H9 (cell line): ENCODE measurements around the gene DLGAP4. TPM values are rescaled to one million over a fixed set of nuclear protein-coding genes. Genes with fewer than 3 reads are reported as not detected.

Experiments used
- DNase-seq: peaks from one replicate; pipeline ENCODE4 v3.0.0-alpha.2; 2017
- H2AFZ ChIP-seq: one replicate; pipeline ENCODE4 v1.6.1; 2013; ENCODE audit warnings: mild to moderate bottlenecking, low read length, control low read depth, moderate library complexity
- H2AK5ac ChIP-seq: 2 replicates; pipeline ENCODE4 v1.6.1; 2013; ENCODE audit warnings: low read length, control low read depth, mixed read lengths; ENCODE audit not compliant: insufficient read length
- H2BK120ac ChIP-seq: one replicate; pipeline ENCODE4 v1.6.1; 2013; ENCODE audit warnings: low read depth, mild to moderate bottlenecking, low read length, control low read depth, inconsistent platforms; ENCODE audit not compliant: poor library complexity, severe bottlenecking
- H2BK12ac ChIP-seq: 2 replicates; pipeline ENCODE4 v1.6.1; 2013; ENCODE audit warnings: low read length, control low read depth, mixed read lengths, low read depth; ENCODE audit not compliant: insufficient read length
- H2BK15ac ChIP-seq: 2 replicates; pipeline ENCODE4 v1.6.1; 2013; ENCODE audit warnings: low read depth, low read length, control low read depth
- H2BK20ac ChIP-seq: one replicate; pipeline ENCODE4 v1.6.1; 2013; ENCODE audit warnings: low read depth, mild to moderate bottlenecking, low read length, control low read depth, inconsistent platforms; ENCODE audit not compliant: poor library complexity, severe bottlenecking
- H2BK5ac ChIP-seq: 2 replicates; pipeline ENCODE4 v1.6.1; 2013; ENCODE audit warnings: low read length, control low read depth, mixed read lengths; ENCODE audit not compliant: insufficient read length
- H3K14ac ChIP-seq: 2 replicates; pipeline ENCODE4 v1.6.1; 2013; ENCODE audit warnings: low read length, control low read depth; ENCODE audit not compliant: insufficient read depth
- H3K18ac ChIP-seq: 2 replicates; pipeline ENCODE4 v1.6.1; 2013; ENCODE audit warnings: low read depth, mild to moderate bottlenecking, mixed read lengths, low read length, control low read depth; ENCODE audit not compliant: insufficient read length
- H3K23ac ChIP-seq: 2 replicates; pipeline ENCODE4 v1.6.1; 2013; ENCODE audit warnings: low read length, control low read depth, mixed read lengths, low read depth; ENCODE audit not compliant: insufficient read length
- H3K23me2 ChIP-seq: 2 replicates; pipeline ENCODE4 v1.6.1; 2013; ENCODE audit warnings: low read depth, mild to moderate bottlenecking, mixed read lengths, low read length, control low read depth; ENCODE audit not compliant: insufficient read length, poor library complexity, severe bottlenecking
- H3K27ac ChIP-seq: 2 replicates; pipeline ENCODE4 v1.5.1; 2013; ENCODE audit warnings: low read length, control low read depth, mixed read lengths, low read depth; ENCODE audit not compliant: insufficient read length
- H3K27me3 ChIP-seq: 2 replicates; pipeline ENCODE4 v1.6.1; 2013; ENCODE audit warnings: low read length, control low read depth, inconsistent platforms; ENCODE audit not compliant: insufficient read depth
- H3K4ac ChIP-seq: 2 replicates; pipeline ENCODE4 v1.6.1; 2013; ENCODE audit warnings: low read depth, mild to moderate bottlenecking, control low read depth, inconsistent platforms, low read length, moderate library complexity
- H3K4me1 ChIP-seq: 2 replicates; pipeline ENCODE4 v1.6.1; 2013; ENCODE audit warnings: low read length, control low read depth, inconsistent platforms; ENCODE audit not compliant: insufficient read depth
- H3K4me2 ChIP-seq: 2 replicates; pipeline ENCODE4 v1.6.1; 2013; ENCODE audit warnings: low read length, control low read depth, mixed read lengths; ENCODE audit not compliant: insufficient read length, insufficient read depth
- H3K56ac ChIP-seq: 2 replicates; pipeline ENCODE4 v1.6.1; 2013; ENCODE audit warnings: low read depth, mild to moderate bottlenecking, mixed read lengths, low read length, control low read depth; ENCODE audit not compliant: insufficient read length
- H3K79me1 ChIP-seq: 2 replicates; pipeline ENCODE4 v1.6.1; 2013; ENCODE audit warnings: low read depth, mild to moderate bottlenecking, moderate library complexity, low read length, control low read depth, inconsistent platforms; ENCODE audit not compliant: insufficient read depth, poor library complexity, severe bottlenecking
- H3K79me2 ChIP-seq: 2 replicates; pipeline ENCODE4 v1.6.1; 2013; ENCODE audit warnings: low read length, control low read depth, inconsistent platforms; ENCODE audit not compliant: insufficient read depth
- H3K9ac ChIP-seq: 2 replicates; pipeline ENCODE4 v1.6.1; 2013; ENCODE audit warnings: low read length, control low read depth, mixed read lengths; ENCODE audit not compliant: insufficient read length; ENCODE audit errors: extremely low read depth
- H3K9me3 ChIP-seq: one replicate; pipeline ENCODE4 v1.6.1; 2013; ENCODE audit warnings: low read depth, low read length, inconsistent platforms; ENCODE audit not compliant: control insufficient read depth
- H3T11ph ChIP-seq: one replicate; pipeline ENCODE4 v1.6.1; 2013; ENCODE audit warnings: mild to moderate bottlenecking, low read length, control low read depth, inconsistent platforms
- H4K20me1 ChIP-seq: one replicate; pipeline ENCODE4 v1.6.1; 2013; ENCODE audit not compliant: control insufficient read depth, insufficient read length, insufficient read depth
- H4K5ac ChIP-seq: 2 replicates; pipeline ENCODE4 v1.6.1; 2013; ENCODE audit warnings: low read depth, mild to moderate bottlenecking, mixed read lengths, low read length, control low read depth; ENCODE audit not compliant: insufficient read length
- H4K8ac ChIP-seq: replicated peaks from 2 replicates; pipeline ENCODE4 v1.6.1; 2013; ENCODE audit warnings: low read length, control low read depth, mixed read lengths, low read depth; ENCODE audit not compliant: insufficient read length
- H4K91ac ChIP-seq: 2 replicates; pipeline ENCODE4 v1.6.1; 2013; ENCODE audit warnings: low read depth, mild to moderate bottlenecking, moderate library complexity, mixed read lengths, low read length, control low read depth; ENCODE audit not compliant: insufficient read length
- H3K27ac Mint-ChIP-seq, 3 experiments: 2 replicates in 2 of 3; 3 replicates in 1 of 3; pipeline ENCODE4 v1.8.0; 2020 to 2021; ENCODE audit warnings: mixed read lengths in 3 of 3, mild to moderate bottlenecking in 1 of 3, moderate library complexity in 1 of 3
- H3K27me3 Mint-ChIP-seq: 2 replicates; pipeline ENCODE4 v1.8.0; 2021; ENCODE audit warnings: low read depth, mild to moderate bottlenecking, moderate library complexity, mixed read lengths
- H3K36me3 Mint-ChIP-seq, 3 experiments: 2 replicates in 2 of 3; 3 replicates in 1 of 3; pipeline ENCODE4 v1.8.0; 2020 to 2021; ENCODE audit warnings: low read depth in 3 of 3, mixed read lengths in 3 of 3; ENCODE audit not compliant: insufficient read depth in 1 of 3
- H3K4me1 Mint-ChIP-seq, 2 experiments: 2 replicates each; pipeline ENCODE4 v1.8.0; 2020; ENCODE audit warnings: mixed read lengths in 2 of 2
- H3K4me3 Mint-ChIP-seq, 2 experiments: 2 replicates in 1 of 2; 3 replicates in 1 of 2; pipeline ENCODE4 v1.8.0; 2020 to 2021; ENCODE audit warnings: mild to moderate bottlenecking in 2 of 2, mixed read lengths in 2 of 2, moderate library complexity in 1 of 2
- H3K9me3 Mint-ChIP-seq, 2 experiments: 2 replicates in 1 of 2; 3 replicates in 1 of 2; pipeline ENCODE4 v1.8.0; 2020; ENCODE audit warnings: mild to moderate bottlenecking in 2 of 2, mixed read lengths in 2 of 2, moderate library complexity in 1 of 2
- WGBS: extraction: QIAGEN DNeasy Blood & Tissue Kit; methylation state at CpG from one replicate; pipeline ENCODE4 v1.1.7; 2013; ENCODE audit warnings: missing lambda C conversion rate, low lambda C conversion rate, mixed read lengths; ENCODE audit not compliant: insufficient read length; ENCODE audit errors: extremely low coverage; 5-methylcytosine and 5-hydroxymethylcytosine counted together
- total RNA-seq: library from RNA; stranded (reverse); gene quantifications from 2 replicates; pipeline ENCODE4 v1.2.1, GENCODE V29; 2021
- TF ChIP-seq, protein P1 (sequence below): fragments of 200-600 bp; sonication (generic); conservative IDR thresholded peaks from 3 replicates; pipeline ENCODE4 v1.8.0; 2021; ENCODE audit warnings: antibody characterized with exemption, mild to moderate bottlenecking

Gene DLGAP4
- total RNA-seq, 1 experiment from 2014 or later = 48.0 TPM

DNA sequence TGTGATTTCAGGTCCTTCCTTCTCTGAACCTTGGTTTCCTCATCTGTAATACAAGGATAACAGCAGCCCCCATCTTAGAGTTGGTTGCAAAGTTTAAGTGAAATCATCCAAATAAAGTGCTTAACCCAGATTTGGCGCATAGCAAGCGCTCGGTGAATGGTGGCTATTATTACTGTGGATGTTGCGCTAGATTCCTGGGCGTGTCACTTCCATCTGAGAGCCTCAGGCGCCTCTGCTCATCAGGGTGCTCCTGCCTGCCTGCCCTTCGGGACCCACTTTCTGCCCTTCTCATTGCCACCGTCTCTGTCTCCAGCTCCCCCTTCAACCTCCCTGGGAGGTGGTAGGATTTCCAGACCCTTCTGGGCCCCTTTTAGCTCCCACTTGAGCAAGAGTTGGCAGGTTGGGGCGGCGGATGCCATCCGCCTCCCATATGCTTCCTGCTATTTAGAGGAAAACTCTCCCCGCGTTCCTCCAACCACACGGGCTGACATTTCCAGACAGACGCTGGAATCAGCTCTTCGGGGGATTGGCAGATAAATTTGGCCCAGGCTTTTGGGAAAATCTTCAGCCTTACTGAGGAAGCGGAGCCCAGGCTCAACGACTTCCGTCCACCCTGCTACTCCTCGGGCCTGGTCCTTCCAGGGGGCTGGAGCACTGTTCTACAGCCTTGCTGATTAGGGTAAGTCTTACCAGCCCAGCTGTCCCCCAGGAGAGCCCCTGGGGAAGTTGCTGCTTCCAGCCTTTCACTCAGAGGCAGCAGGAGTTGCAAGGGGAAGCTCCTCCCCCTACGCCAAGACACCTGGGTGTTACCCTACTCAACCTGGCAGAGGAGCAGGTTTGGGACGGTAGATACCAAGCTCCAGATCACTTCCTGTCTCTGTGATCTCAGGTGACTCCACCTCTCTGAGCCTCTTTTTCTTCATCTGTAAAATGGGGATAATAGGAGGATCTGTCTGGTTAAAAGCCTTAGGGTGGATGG is 71.5 kb downstream of the DLGAP4 start:
- Histone ChIP-seq H3K14ac (no peak overlapping the region), H2BK15ac (no peak overlapping the region), H2BK20ac (no peak overlapping the region), H3K4me2 (no peak overlapping the region), H4K20me1 (no peaks in the 10 kb centered on the region), H3K79me1 (no peaks in the 10 kb centered on the region), H3K23ac (no peak overlapping the region), H3K79me2 (no peaks in the 10 kb centered on the region), H3K56ac (no peak overlapping the region), H3K4me1 (no peaks in the 10 kb centered on the region), H2BK12ac (no peak overlapping the region), H4K5ac (no peak overlapping the region), H3K9me3 (no peaks in the 10 kb centered on the region), H4K8ac (no peak overlapping the region), H3K27me3 (no peaks in the 10 kb centered on the region), H3K9ac (no peak overlapping the region), H3K4ac (no peak overlapping the region), H2AFZ (no peak overlapping the region), H3K18ac (no peak overlapping the region), H2BK5ac (no peak overlapping the region), H3T11ph (no peak overlapping the region), H2BK120ac (no peak overlapping the region), H4K91ac (no peak overlapping the region), H3K23me2 (no peaks in the 10 kb centered on the region), H3K27ac (no peak overlapping the region), H2AK5ac (no peak overlapping the region)
- no CpG with 5 or more reads among the region's 22 CpGs for WGBS
- TF ChIP-seq, protein P1, sequence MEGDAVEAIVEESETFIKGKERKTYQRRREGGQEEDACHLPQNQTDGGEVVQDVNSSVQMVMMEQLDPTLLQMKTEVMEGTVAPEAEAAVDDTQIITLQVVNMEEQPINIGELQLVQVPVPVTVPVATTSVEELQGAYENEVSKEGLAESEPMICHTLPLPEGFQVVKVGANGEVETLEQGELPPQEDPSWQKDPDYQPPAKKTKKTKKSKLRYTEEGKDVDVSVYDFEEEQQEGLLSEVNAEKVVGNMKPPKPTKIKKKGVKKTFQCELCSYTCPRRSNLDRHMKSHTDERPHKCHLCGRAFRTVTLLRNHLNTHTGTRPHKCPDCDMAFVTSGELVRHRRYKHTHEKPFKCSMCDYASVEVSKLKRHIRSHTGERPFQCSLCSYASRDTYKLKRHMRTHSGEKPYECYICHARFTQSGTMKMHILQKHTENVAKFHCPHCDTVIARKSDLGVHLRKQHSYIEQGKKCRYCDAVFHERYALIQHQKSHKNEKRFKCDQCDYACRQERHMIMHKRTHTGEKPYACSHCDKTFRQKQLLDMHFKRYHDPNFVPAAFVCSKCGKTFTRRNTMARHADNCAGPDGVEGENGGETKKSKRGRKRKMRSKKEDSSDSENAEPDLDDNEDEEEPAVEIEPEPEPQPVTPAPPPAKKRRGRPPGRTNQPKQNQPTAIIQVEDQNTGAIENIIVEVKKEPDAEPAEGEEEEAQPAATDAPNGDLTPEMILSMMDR = no peak
- no peaks in the 10 kb centered on the region; a peak in 1 of 7 replicates for H3K36me3 Mint-ChIP-seq
- DNase-seq = peak; percentile 49
- H3K4me1 Mint-ChIP-seq = peaks cover 0 to 5% of the 10 kb centered on the region in 2 experiments; a peak in 2 of 4 replicates
- no peaks in the 10 kb centered on the region for H3K9me3 Mint-ChIP-seq
- H3K4me3 Mint-ChIP-seq = no peak overlapping the region; a peak in 1 of 5 replicates
- no peak overlapping the region; a peak in 1 of 7 replicates for H3K27ac Mint-ChIP-seq
- peaks cover 6% of the 10 kb centered on the region for H3K27me3 Mint-ChIP-seq
